ENCODE results near the gene WASHC4. TPM values are rescaled to one million over a fixed set of nuclear protein-coding genes. Genes with fewer than 3 reads are reported as not detected.
"Not testable (repeated sequence)": the region's sequence is repeated elsewhere in the genome, so short reads cannot be mapped to it uniquely, and the experiment has no call there.

The WASHC4 gene
- total RNA-seq, 1 experiment from 2014 or later, result 94.2 TPM

DNA sequence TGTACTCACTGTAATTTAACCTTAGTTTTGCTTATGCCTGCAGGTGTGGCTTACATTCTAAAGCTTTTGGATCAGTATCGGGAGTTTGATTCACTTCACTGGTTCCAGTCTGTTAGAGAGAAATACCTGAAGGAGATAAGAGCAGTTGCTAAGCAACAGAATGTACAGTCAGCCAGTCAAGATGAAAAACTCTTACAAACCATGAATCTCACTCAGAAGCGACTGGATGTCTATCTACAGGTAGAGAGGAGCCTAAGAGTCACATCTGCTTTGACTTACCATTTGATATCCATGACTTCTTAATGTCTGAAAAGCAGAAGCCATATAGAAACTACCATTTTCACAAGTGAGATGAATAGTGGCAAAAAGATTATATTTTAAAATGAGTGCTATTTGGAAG, 56.5 kb downstream of the WASHC4 start:
- DNase-seq (ENCODE audit: extremely low read depth, low read depth), result no peak

DNA sequence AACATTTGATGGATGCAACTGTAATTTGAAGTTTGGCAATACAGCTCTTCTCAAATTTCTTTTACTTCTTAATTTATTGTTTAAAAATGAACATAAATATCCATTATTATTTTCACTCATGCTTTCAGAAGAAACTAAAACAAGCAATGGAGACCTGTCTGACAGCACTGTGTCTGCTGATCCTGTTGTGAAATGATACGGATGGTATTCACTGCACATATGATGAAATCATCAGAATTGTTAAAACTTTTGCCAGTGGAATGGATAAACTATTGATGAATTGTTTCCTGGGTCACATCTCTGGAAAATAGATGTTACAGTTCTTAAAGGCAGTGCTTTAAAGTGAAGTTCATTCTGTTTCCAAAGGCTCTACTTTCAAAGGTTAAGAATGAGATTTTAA, 59.2 kb downstream of the WASHC4 start:
- DNase-seq (ENCODE audit: extremely low read depth, low read depth), result no peak

DNA sequence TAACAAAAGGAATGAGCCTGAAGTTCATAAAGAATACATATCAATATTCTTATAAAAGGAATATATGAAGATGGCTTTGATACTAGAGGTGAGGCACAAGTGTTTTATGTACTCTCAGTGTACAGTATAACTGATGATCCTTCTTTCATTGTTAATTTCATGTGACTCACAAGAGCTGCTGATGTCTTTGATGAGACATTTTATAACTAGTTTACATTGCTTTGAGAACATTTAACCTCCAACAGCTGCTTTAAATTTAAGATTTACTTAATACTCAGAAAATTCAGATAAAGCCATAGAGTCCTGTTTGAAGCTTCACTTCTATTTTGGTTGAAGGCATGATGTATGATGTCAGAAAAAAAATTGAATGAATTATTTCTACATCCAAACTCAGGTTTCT, 59.8 kb downstream of the WASHC4 start:
- DNase-seq (ENCODE audit: extremely low read depth, low read depth), result no peak

GRCh38 chr12:105168006-105168405, 60.5 kb downstream of the WASHC4 start:
- no peak for DNase-seq (ENCODE audit: extremely low read depth, low read depth)

DNA sequence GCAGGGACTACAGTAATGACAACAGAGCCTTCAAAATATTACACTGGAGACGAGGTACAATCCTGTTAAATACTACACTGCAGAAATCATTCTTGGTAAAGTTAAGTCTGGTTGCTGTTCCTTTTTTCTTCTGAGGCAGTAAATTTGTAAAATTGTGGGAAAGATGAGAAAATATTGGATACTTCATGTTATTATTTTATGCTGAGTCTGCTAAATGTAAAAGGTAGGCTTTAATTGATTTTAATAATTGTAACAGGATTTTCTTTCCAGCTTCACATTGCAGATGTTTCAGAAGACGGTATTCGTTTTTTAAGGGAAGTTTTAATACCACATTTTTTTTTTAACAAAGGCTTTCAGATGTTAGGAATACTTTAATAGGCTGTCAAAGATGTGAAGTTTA, 62.6 kb downstream of the WASHC4 start:
- DNase-seq (ENCODE audit: extremely low read depth, low read depth), result no peak

- DNase-seq (ENCODE audit: extremely low read depth, low read depth), result no peak
These were observed 64.3 kb downstream of the WASHC4 start for GRCh38 chr12:105171691-105172436.

DNA sequence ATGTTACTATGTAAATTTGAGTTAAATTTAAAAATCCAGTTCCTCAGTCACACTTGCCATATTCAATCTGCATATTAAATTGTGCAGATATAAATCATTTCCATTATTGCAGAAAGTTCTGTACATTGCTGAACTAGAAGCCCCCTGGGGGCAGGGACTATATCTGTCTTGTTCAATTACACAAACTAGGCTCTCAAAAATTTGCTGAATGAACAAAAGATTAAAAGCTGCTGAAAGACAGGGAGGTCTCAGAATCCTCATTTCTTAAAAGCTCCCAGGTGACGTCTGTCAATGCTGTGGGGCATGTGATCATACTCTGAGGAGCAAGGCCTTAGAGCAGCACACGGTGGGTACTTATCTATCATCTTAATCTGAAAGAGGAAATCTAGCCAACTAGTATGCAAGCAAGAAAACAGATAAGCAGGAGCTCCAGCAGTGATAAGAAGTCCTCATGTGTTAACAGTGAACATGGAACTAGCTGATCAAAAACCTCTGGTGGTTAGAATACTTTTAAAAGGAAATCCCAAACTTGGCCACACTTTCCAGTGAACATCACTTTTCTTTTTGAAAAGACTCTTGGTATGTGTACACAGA, 68.0 kb downstream of the WASHC4 start:
- no peak for DNase-seq (ENCODE audit: extremely low read depth, low read depth)

- DNase-seq (ENCODE audit: extremely low read depth, low read depth), result no peak
These were observed 69.7 kb downstream of the WASHC4 start for GRCh38 chr12:105177208-105177607.

DNA sequence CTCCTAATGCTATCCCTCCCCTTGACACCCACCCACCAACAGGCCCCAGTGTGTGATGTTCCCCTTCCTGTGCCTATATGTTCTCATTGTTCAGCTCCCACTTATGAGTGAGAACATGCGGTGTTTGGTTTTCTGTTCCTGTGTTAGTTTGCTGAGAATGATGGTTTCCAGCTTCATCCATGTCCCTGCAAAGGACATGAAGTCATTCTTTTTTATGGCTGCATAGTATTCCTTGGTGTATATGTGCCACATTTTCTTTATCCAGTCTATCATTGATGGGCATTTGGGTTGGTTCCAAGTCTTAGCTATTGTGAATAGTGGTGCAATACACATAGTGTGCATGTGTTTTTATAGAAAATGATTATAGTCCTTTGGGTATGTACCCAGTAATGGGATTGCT, 71.6 kb downstream of the WASHC4 start:
- DNase-seq (ENCODE audit: extremely low read depth, low read depth), result not testable (repeated sequence)

DNA sequence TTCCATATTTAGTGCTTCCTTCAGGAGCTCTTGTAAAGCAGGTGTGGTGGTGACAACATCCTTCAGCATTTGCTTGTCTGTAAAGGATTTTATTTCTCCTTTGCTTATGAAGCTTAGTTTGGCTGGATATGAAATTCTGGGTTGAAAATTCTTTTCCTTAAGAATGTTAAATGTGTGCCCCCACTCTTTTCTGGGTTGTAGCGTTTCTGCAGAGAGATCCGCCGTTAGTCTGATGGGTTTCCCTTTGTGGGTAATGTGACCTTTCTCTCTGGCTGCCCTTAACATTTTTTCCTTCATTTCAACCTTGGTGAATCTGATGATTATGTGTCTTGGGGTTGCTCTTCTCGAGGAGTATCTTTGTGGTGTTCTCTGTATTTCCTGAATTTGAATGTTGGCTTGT, 75.9 kb downstream of the WASHC4 start:
- DNase-seq (ENCODE audit: extremely low read depth, low read depth), result not testable (repeated sequence)

DNA sequence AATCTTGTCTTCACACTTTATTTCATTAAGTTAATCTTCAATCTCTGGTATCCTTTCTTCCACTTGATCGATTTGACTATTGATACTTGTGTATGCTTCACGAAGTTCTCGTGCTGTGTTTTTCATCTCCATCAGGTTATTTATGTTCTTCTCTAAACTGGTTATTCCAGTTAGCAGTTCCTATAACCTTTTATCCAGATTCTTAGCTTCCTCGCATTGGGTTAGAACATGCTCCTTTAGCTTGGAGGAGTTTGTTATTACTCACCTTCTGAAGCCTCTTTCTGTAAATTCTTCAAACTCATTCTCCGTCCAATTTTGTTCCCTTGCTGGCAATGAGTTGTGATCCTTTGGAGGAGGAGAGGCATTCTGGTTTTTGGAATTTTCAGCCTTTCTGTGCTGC, 76.4 kb downstream of the WASHC4 start:
- DNase-seq (ENCODE audit: extremely low read depth, low read depth), result not testable (repeated sequence)

DNA sequence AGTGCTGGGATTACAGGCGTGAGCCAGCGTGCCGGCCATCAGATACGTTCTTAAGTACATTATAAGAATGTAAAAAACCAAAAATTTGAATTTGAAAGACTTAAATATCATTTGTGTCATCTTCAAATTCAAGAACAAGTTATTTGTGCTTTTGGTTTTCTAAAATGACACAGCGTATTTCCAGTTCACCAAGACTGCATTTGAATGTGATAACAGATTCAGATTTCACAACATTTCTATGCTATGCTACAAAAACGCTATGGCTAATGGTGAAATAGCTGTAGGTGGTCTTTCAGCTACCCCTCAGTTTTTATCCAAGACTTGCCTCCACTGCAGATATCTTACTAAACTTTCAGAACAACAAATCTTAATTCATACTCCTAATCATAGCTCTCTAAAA, 81.8 kb downstream of the WASHC4 start:
- DNase-seq (ENCODE audit: extremely low read depth, low read depth), result no peak

DNA sequence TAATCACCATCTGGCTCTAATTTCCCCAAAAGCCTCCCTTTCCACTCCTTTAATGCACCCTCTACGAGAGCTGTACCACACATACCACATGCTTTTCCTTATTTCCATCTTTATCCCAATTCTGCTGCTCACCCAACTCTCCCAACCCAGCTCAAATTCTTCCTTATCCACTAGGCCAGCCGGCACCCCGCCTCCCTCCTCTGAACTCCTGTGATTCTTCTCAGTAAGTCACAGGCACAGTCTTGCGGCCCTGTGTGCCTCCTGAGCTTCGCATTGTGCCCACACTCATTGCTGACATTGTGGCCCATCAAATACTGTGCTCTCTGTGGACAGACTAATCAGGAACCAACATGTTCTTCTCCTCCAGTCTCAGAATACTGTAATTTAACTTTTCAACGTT, 83.0 kb downstream of the WASHC4 start:
- DNase-seq (ENCODE audit: extremely low read depth, low read depth), result no peak

GRCh38 chr12:105192624-105193225, 85.2 kb downstream of the WASHC4 start:
- no peak for DNase-seq (ENCODE audit: extremely low read depth, low read depth)

GRCh38 chr12:105194947-105195346, 87.4 kb downstream of the WASHC4 start:
- DNase-seq (ENCODE audit: extremely low read depth, low read depth), result no peak

- no peak for DNase-seq (ENCODE audit: extremely low read depth, low read depth)
These were observed 88.6 kb downstream of the WASHC4 start for GRCh38 chr12:105196090-105196489.

GRCh38 chr12:105198961-105199360, 91.4 kb downstream of the WASHC4 start:
- no peak for DNase-seq (ENCODE audit: extremely low read depth, low read depth)

GRCh38 chr12:105200385-105200784, 92.9 kb downstream of the WASHC4 start:
- no peak for DNase-seq (ENCODE audit: extremely low read depth, low read depth)

GRCh38 chr12:105201299-105201698, 93.8 kb downstream of the WASHC4 start:
- DNase-seq (ENCODE audit: extremely low read depth, low read depth), result no peak

DNA sequence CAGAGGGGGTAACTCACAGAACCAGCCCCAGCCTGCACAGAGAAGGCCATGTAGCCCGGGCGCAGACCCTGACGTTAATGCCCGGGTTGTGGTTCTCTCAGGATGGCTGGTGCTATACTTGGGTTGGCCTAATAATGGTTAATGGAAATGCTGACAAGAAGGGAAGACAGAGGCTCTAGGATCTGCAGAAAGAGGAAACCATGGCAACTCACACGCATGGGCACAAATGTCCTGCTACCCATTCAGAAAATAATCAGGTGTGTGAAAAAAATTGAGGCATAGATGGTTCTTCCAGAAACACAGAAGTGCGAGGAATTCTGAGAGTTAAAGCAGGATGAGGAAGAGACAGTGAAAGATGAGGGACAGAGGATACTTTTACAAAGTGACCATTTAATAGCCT, 94.7 kb downstream of the WASHC4 start:
- no peak for DNase-seq (ENCODE audit: extremely low read depth, low read depth)

GRCh38 chr12:105204127-105204526, 96.6 kb downstream of the WASHC4 start:
- DNase-seq (ENCODE audit: extremely low read depth, low read depth), result no peak

GRCh38 chr12:105204916-105205315, 97.4 kb downstream of the WASHC4 start:
- no peak for DNase-seq (ENCODE audit: extremely low read depth, low read depth)

Measured in NCI-H460 (cell line).